Stimulated activated CD8-positive, alpha-beta memory T cell treated with anti-CD3 and anti-CD28 coated beads, Interleukin-7, amount 100 ng/mL, for 24 hours (primary cell): ENCODE data around the gene FHOD3.
"Not testable (repeated sequence)": the region's sequence is repeated elsewhere in the genome, so short reads cannot be mapped to it uniquely, and the experiment has no call there.

Experiments
- DNase-seq: peaks from one replicate; pipeline ENCODE4 v3.0.0-alpha.2; 2020; ENCODE audit warnings: low read depth

Gene FHOD3

GRCh38 chr18:36350839-36351469, 53.4 kb downstream of the FHOD3 start:
- DNase-seq = no peak

- DNase-seq = no peak
Observed at GRCh38 chr18:36352384-36352783, 54.9 kb downstream of the FHOD3 start.

GRCh38 chr18:36354989-36355388, 57.5 kb downstream of the FHOD3 start:
- DNase-seq = no peak

- no peak for DNase-seq
Observed at GRCh38 chr18:36355511-36355910, 58.0 kb downstream of the FHOD3 start.

GRCh38 chr18:36356741-36357140, 59.2 kb downstream of the FHOD3 start:
- DNase-seq = not testable (repeated sequence)

- DNase-seq = no peak
Observed at GRCh38 chr18:36358141-36358540, 60.6 kb downstream of the FHOD3 start.

GRCh38 chr18:36360256-36360909, 62.9 kb downstream of the FHOD3 start:
- no peak for DNase-seq

- DNase-seq = no peak
Observed at GRCh38 chr18:36364911-36365624, 67.6 kb downstream of the FHOD3 start.

- no peak for DNase-seq
Observed at GRCh38 chr18:36365836-36366775, 68.6 kb downstream of the FHOD3 start.

- no peak for DNase-seq
Observed at GRCh38 chr18:36366994-36367839, 69.7 kb downstream of the FHOD3 start.

- DNase-seq = no peak
Observed at GRCh38 chr18:36368889-36369288, 71.4 kb downstream of the FHOD3 start.

GRCh38 chr18:36372903-36373311, 75.4 kb downstream of the FHOD3 start:
- DNase-seq = no peak

GRCh38 chr18:36374262-36374661, 76.7 kb downstream of the FHOD3 start:
- no peak for DNase-seq

- DNase-seq = no peak
Observed at GRCh38 chr18:36375118-36375517, 77.6 kb downstream of the FHOD3 start.

GRCh38 chr18:36376361-36376760, 78.8 kb downstream of the FHOD3 start:
- no peak for DNase-seq

- no peak for DNase-seq
Observed at GRCh38 chr18:36377626-36378025, 80.1 kb downstream of the FHOD3 start.

GRCh38 chr18:36378205-36378604, 80.7 kb downstream of the FHOD3 start:
- DNase-seq = no peak

- no peak for DNase-seq
Observed at GRCh38 chr18:36379435-36379984, 82.0 kb downstream of the FHOD3 start.

GRCh38 chr18:36380173-36380827, 82.8 kb downstream of the FHOD3 start:
- no peak for DNase-seq

- no peak for DNase-seq
Observed at GRCh38 chr18:36381075-36381474, 83.6 kb downstream of the FHOD3 start.
